Subcutaneous abdominal adipose tissue (tissue), 5 donors: ENCODE data around the gene FHOD3.

Experiments
- H3K27ac ChIP-seq: one replicate; pipeline ENCODE4 v1.7.0; 2013; ENCODE audit warnings: low read depth, mild to moderate bottlenecking, inconsistent platforms, low read length, moderate library complexity
- H3K27me3 ChIP-seq, 5 donors: one replicate each; pipeline ENCODE4 v1.7.0; 2013; ENCODE audit warnings: low read length in 5 of 5, inconsistent platforms in 1 of 5; ENCODE audit not compliant: control insufficient read depth in 5 of 5, insufficient read depth in 4 of 5
- H3K36me3 ChIP-seq, 5 donors: one replicate each; pipeline ENCODE4 v1.7.0; 2013; ENCODE audit warnings: low read length in 5 of 5; ENCODE audit not compliant: control insufficient read depth in 5 of 5, insufficient read depth in 5 of 5
- H3K4me1 ChIP-seq, 5 donors: one replicate each; pipeline ENCODE4 v1.7.0; 2013; ENCODE audit warnings: low read length in 5 of 5, mild to moderate bottlenecking in 3 of 5, moderate library complexity in 1 of 5; ENCODE audit not compliant: control insufficient read depth in 5 of 5, insufficient read depth in 5 of 5
- H3K4me3 ChIP-seq, 5 donors: one replicate each; pipeline ENCODE4 v1.7.0; 2013; ENCODE audit warnings: low read length in 5 of 5, low read depth in 1 of 5
- H3K9ac ChIP-seq, 5 donors: one replicate each; pipeline ENCODE4 v1.7.0; 2013; ENCODE audit warnings: low read length in 5 of 5, mild to moderate bottlenecking in 4 of 5, moderate library complexity in 3 of 5
- H3K9me3 ChIP-seq, 5 donors: one replicate each; pipeline ENCODE4 v1.7.0; 2013; ENCODE audit warnings: low read length in 5 of 5; ENCODE audit not compliant: control insufficient read depth in 5 of 5
- donor health status: healthy.
- donor health status: healthy.
- donor health status: healthy.
- donor health status: healthy.
- donor health status: healthy.

Gene FHOD3

GRCh38 chr18:36273347-36273746 is 24.2 kb upstream of the FHOD3 start:
- Histone ChIP-seq H3K27ac (no peak overlapping the region), H3K9me3 (no peaks in the 10 kb centered on the region), H3K27me3 (peaks cover 0 to 3% (median 0%) of the 10 kb centered on the region in 5 donors), H3K4me3 (no peak overlapping the region), H3K36me3 (no peaks in the 10 kb centered on the region), H3K4me1 (no peaks in the 10 kb centered on the region), H3K9ac (no peak overlapping the region)

- H3K9ac ChIP-seq, result no peak overlapping the region
- no peaks in the 10 kb centered on the region for H3K36me3 ChIP-seq
- no peaks in the 10 kb centered on the region for H3K4me1 ChIP-seq
- no peak overlapping the region for H3K4me3 ChIP-seq
- peaks cover 0 to 7% (median 0%) of the 10 kb centered on the region in 5 donors for H3K27me3 ChIP-seq
- H3K27ac ChIP-seq, result no peak overlapping the region
- H3K9me3 ChIP-seq, result no peaks in the 10 kb centered on the region
Measured at GRCh38 chr18:36274083-36274715, 23.3 kb upstream of the FHOD3 start.

GRCh38 chr18:36275561-36275960 is 22.0 kb upstream of the FHOD3 start:
- Histone ChIP-seq H3K4me3 (no peak overlapping the region), H3K4me1 (no peaks in the 10 kb centered on the region), H3K9me3 (no peaks in the 10 kb centered on the region)

GRCh38 chr18:36279001-36279400 is 18.5 kb upstream of the FHOD3 start:
- H3K4me1 ChIP-seq, result no peaks in the 10 kb centered on the region
- H3K4me3 ChIP-seq, result no peak overlapping the region
- H3K9ac ChIP-seq, result no peak overlapping the region
- peaks cover 0 to 10% (median 4%) of the 10 kb centered on the region in 5 donors for H3K27me3 ChIP-seq
- H3K27ac ChIP-seq, result no peak overlapping the region
- no peaks in the 10 kb centered on the region for H3K9me3 ChIP-seq
- H3K36me3 ChIP-seq, result no peaks in the 10 kb centered on the region

More at GRCh38 chr18:36275561-36275960, 22.0 kb upstream of the FHOD3 start:
- Histone ChIP-seq H3K27me3 (peaks cover 0 to 7% (median 0%) of the 10 kb centered on the region in 5 donors), H3K9ac (no peak overlapping the region), H3K36me3 (no peaks in the 10 kb centered on the region), H3K27ac (no peak overlapping the region)

GRCh38 chr18:36281936-36282335 is 15.6 kb upstream of the FHOD3 start:
- peaks cover 0 to 13% (median 5%) of the 10 kb centered on the region in 5 donors for H3K27me3 ChIP-seq
- no peak overlapping the region for H3K9ac ChIP-seq
- H3K36me3 ChIP-seq, result no peaks in the 10 kb centered on the region
- no peaks in the 10 kb centered on the region for H3K4me1 ChIP-seq
- H3K9me3 ChIP-seq, result no peaks in the 10 kb centered on the region
- no peak overlapping the region for H3K27ac ChIP-seq
- H3K4me3 ChIP-seq, result no peak overlapping the region

GRCh38 chr18:36283448-36283847 is 14.1 kb upstream of the FHOD3 start:
- H3K9ac ChIP-seq, result no peak overlapping the region
- no peaks in the 10 kb centered on the region for H3K36me3 ChIP-seq
- peaks cover 0 to 13% (median 6%) of the 10 kb centered on the region in 5 donors for H3K27me3 ChIP-seq

GRCh38 chr18:36284268-36284667 is 13.2 kb upstream of the FHOD3 start:
- Histone ChIP-seq H3K27ac (no peak overlapping the region), H3K9me3 (peaks cover 0 to 10% (median 4%) of the 10 kb centered on the region in 5 donors), H3K4me3 (no peak overlapping the region), H3K4me1 (no peaks in the 10 kb centered on the region), H3K36me3 (no peaks in the 10 kb centered on the region), H3K27me3 (peaks cover 0 to 13% (median 4%) of the 10 kb centered on the region in 5 donors), H3K9ac (no peak overlapping the region)

More at GRCh38 chr18:36283448-36283847, 14.1 kb upstream of the FHOD3 start:
- Histone ChIP-seq H3K27ac (no peak overlapping the region), H3K4me1 (no peaks in the 10 kb centered on the region), H3K9me3 (peaks cover 0 to 2% (median 0%) of the 10 kb centered on the region in 5 donors), H3K4me3 (no peak overlapping the region)

- Histone ChIP-seq H3K27me3 (peaks cover 0 to 13% (median 4%) of the 10 kb centered on the region in 5 donors), H3K36me3 (no peaks in the 10 kb centered on the region), H3K9me3 (peaks cover 0 to 15% (median 7%) of the 10 kb centered on the region in 5 donors), H3K27ac (no peak overlapping the region), H3K4me3 (no peak overlapping the region), H3K9ac (no peak overlapping the region), H3K4me1 (no peaks in the 10 kb centered on the region)
Measured at GRCh38 chr18:36284671-36285295, 12.7 kb upstream of the FHOD3 start.

- no peak overlapping the region for H3K4me3 ChIP-seq
- H3K27me3 ChIP-seq, result peaks cover 0 to 9% (median 4%) of the 10 kb centered on the region in 5 donors
- H3K9ac ChIP-seq, result no peak overlapping the region
- no peaks in the 10 kb centered on the region for H3K4me1 ChIP-seq
- no peaks in the 10 kb centered on the region for H3K36me3 ChIP-seq
- H3K27ac ChIP-seq, result no peak overlapping the region
- peaks cover 0 to 15% (median 7%) of the 10 kb centered on the region in 5 donors for H3K9me3 ChIP-seq
Measured at GRCh38 chr18:36287653-36288052, 9.9 kb upstream of the FHOD3 start.

GRCh38 chr18:36288689-36289088 is 8.8 kb upstream of the FHOD3 start:
- Histone ChIP-seq H3K4me3 (no peak overlapping the region), H3K36me3 (no peaks in the 10 kb centered on the region), H3K9ac (no peak overlapping the region), H3K27ac (no peak overlapping the region), H3K4me1 (no peaks in the 10 kb centered on the region), H3K27me3 (peaks cover 0 to 9% (median 4%) of the 10 kb centered on the region in 5 donors), H3K9me3 (peaks cover 0 to 17% (median 7%) of the 10 kb centered on the region in 5 donors)
